HCT116 (cell line): Measurements from ENCODE around the gene PTPN13. TPM values are rescaled to one million over a fixed set of nuclear protein-coding genes. Genes with fewer than 3 reads are reported as not detected.

Experiments used
- ATAC-seq: fragments of 200-7000 bp; cut with Tn5 transposase; 2 replicates; pipeline ENCODE4 v1.9.1; 2020; ENCODE audit warnings: mild to moderate bottlenecking, moderate library complexity
- BruUV-seq: library from RNA; stranded (reverse); fragments of 400-500 nt; replicated peaks from 2 replicates; lab custom pipeline; 2021; lab: Mats Ljungman, UMichigan
- CTCF ChIA-PET: fragments of 300-600 bp; sonication (Branson Sonifier 250); formaldehyde crosslinking; loops from one replicate; lab custom pipeline; 2021; ENCODE audit warnings: antibody characterized with exemption; lab: Charles Lee
- POLR2A ChIA-PET: fragments of 300-600, 350-600 bp; sonication (Branson Sonifier 250); formaldehyde crosslinking; loops from one replicate; lab custom pipeline; 2021; ENCODE audit warnings: antibody characterized with exemption; lab: Charles Lee
- RAD21 ChIA-PET, 2 experiments: fragments of 300-600 bp; sonication (Branson Sonifier 250); formaldehyde crosslinking; loops; one replicate each; lab custom pipeline; 2023; ENCODE audit warnings: low total read pairs in 2 of 2; ENCODE audit not compliant: uncharacterized antibody in 2 of 2, unreplicated experiment in 2 of 2, low non-redundant PET in 1 of 2; lab: Charles Lee
- DNase-seq: peaks from one replicate; pipeline ENCODE4 v3.0.0-alpha.2; 2010; ENCODE audit warnings: low read depth, low spot score
- H2AFZ ChIP-seq: fragments of 200-600 bp; shearing (Covaris generic), sonication (generic); 2 replicates; pipeline ENCODE4 v1.6.1; 2017; ENCODE audit warnings: low read depth, mixed run types, mixed read lengths, antibody characterized with exemption, low read length; ENCODE audit not compliant: poor library complexity, severe bottlenecking
- H3K27ac ChIP-seq: 2 replicates; pipeline ENCODE4 v1.5.1; 2012; ENCODE audit warnings: low read depth, low read length
- H3K27me3 ChIP-seq: fragments of 200-600 bp; sonication (generic); 2 replicates; pipeline ENCODE4 v1.6.1; 2016; ENCODE audit warnings: mixed run types, low read length, mixed read lengths; ENCODE audit not compliant: insufficient read depth
- H3K36me3 ChIP-seq, 2 experiments: fragments of 200-500 bp in 1 of 2; fragments of 200-600 bp in 1 of 2; sonication (Bioruptor generic) in 1 of 2; sonication (generic) in 1 of 2; 2 replicates each; pipeline versions ENCODE4 v1.5.1 to v1.6.1; 2014 to 2016; ENCODE audit warnings: low read length in 2 of 2, inconsistent platforms in 1 of 2, mixed read lengths in 1 of 2, mixed run types in 1 of 2; ENCODE audit not compliant: insufficient read depth in 2 of 2, control insufficient read depth in 1 of 2
- H3K4me1 ChIP-seq, 2 experiments: fragments of 200-600 bp in 1 of 2; sonication (generic) in 1 of 2; 2 replicates each; pipeline versions ENCODE4 v1.5.1 to v1.6.1; 2012 to 2017; ENCODE audit warnings: low read length in 2 of 2, inconsistent platforms in 1 of 2, mild to moderate bottlenecking in 1 of 2, mixed read lengths in 1 of 2, mixed run types in 1 of 2, moderate library complexity in 1 of 2; ENCODE audit not compliant: insufficient read depth in 2 of 2, control insufficient read depth in 1 of 2
- H3K4me2 ChIP-seq: fragments of 200-600 bp; sonication (generic); 2 replicates; pipeline ENCODE4 v1.6.1; 2017; ENCODE audit warnings: mixed run types, low read length, mixed read lengths
- H3K4me3 ChIP-seq, 2 experiments: fragments of 200-600 bp in 1 of 2; sonication (generic) in 1 of 2; replicated peaks in 1 of 2; 2 replicates each; pipeline ENCODE4 v1.5.1; 2011 to 2016; ENCODE audit warnings: low read length in 2 of 2, control low read depth in 1 of 2, low read depth in 1 of 2, mild to moderate bottlenecking in 1 of 2, mixed read lengths in 1 of 2, mixed run types in 1 of 2
- H3K79me2 ChIP-seq: fragments of 200-600 bp; sonication (generic); 2 replicates; pipeline ENCODE4 v1.6.1; 2017; ENCODE audit warnings: mild to moderate bottlenecking, mixed run types, low read length, moderate library complexity, mixed read lengths; ENCODE audit not compliant: insufficient read depth
- H3K9ac ChIP-seq: fragments of 200-600 bp; sonication (generic); 2 replicates; pipeline ENCODE4 v1.6.1; 2016; ENCODE audit warnings: low read length, mixed read lengths
- H3K9me2 ChIP-seq: fragments of 200-600 bp; sonication (generic), shearing (Covaris generic); 2 replicates; pipeline ENCODE4 v1.6.1; 2017; ENCODE audit warnings: mixed run types, mild to moderate bottlenecking, moderate library complexity; ENCODE audit not compliant: insufficient read depth
- H3K9me3 ChIP-seq, 2 experiments: fragments of 200-500 bp in 1 of 2; fragments of 200-600 bp in 1 of 2; sonication (Bioruptor generic) in 1 of 2; sonication (generic) in 1 of 2; 2 replicates each; pipeline ENCODE4 v1.6.1; 2014 to 2017; ENCODE audit warnings: low read length in 2 of 2, mixed read lengths in 2 of 2, inconsistent platforms in 1 of 2, low read depth in 1 of 2, mild to moderate bottlenecking in 1 of 2, mixed run types in 1 of 2, moderate library complexity in 1 of 2; ENCODE audit not compliant: control insufficient read depth in 1 of 2, insufficient read depth in 1 of 2
- H4K20me1 ChIP-seq: fragments of 200-600 bp; sonication (generic), shearing (Covaris generic); 2 replicates; pipeline ENCODE4 v1.6.1; 2017; ENCODE audit warnings: mixed run types, mild to moderate bottlenecking, moderate library complexity; ENCODE audit not compliant: insufficient read depth
- CBX3 ChIP-seq: IDR thresholded peaks from 2 replicates; pipeline ENCODE4 v1.6.1; 2012; ENCODE audit warnings: low read depth
- CEBPB ChIP-seq: IDR thresholded peaks from 2 replicates; pipeline ENCODE4 v1.6.1; 2012; ENCODE audit warnings: low read depth
- EGR1 ChIP-seq: IDR thresholded peaks from 2 replicates; pipeline ENCODE4 v1.6.1; 2012; ENCODE audit warnings: low read depth
- ELF1 ChIP-seq: IDR thresholded peaks from 2 replicates; pipeline ENCODE4 v1.6.1; 2012; ENCODE audit warnings: low read depth, borderline replicate concordance
- FOSL1 ChIP-seq: IDR thresholded peaks from 2 replicates; pipeline ENCODE4 v1.6.1; 2012; ENCODE audit warnings: low read depth
- POLR2A ChIP-seq: IDR thresholded peaks from 2 replicates; pipeline ENCODE4 v1.7.0; 2011; ENCODE audit warnings: borderline replicate concordance; ENCODE audit not compliant: insufficient read depth, insufficient read length; ENCODE audit errors: extremely low read depth
- RAD21 ChIP-seq: IDR thresholded peaks from 2 replicates; pipeline ENCODE4 v1.6.1; 2012; ENCODE audit warnings: low read depth, mild to moderate bottlenecking
- SIN3A ChIP-seq: IDR thresholded peaks from 2 replicates; pipeline ENCODE4 v1.6.1; 2012; ENCODE audit warnings: low read depth
- SP1 ChIP-seq: IDR thresholded peaks from 2 replicates; pipeline ENCODE4 v1.6.1; 2012; ENCODE audit warnings: low read depth
- SRF ChIP-seq: IDR thresholded peaks from 2 replicates; pipeline ENCODE4 v1.6.1; 2012; ENCODE audit warnings: low read depth
- ZBTB33 ChIP-seq: IDR thresholded peaks from 2 replicates; pipeline ENCODE4 v1.6.1; 2011; ENCODE audit warnings: mild to moderate bottlenecking, low read length, moderate library complexity; ENCODE audit not compliant: insufficient replicate concordance; ENCODE audit errors: extremely low read depth
- ZFX ChIP-seq: fragments of 450-650 bp; IDR thresholded peaks from 2 replicates; pipeline ENCODE4 v1.6.1; 2017
- intact Hi-C: fragments of 100-400 bp; cut with micrococcal nuclease; formaldehyde crosslinking; loops from 2 replicates; pipeline ENCODE4 v1.10.0; 2022
- total RNA-seq: library from RNA; stranded (reverse); gene quantifications from one replicate; pipeline ENCODE4 v1.2.1, GENCODE V29; 2021; ENCODE audit not compliant: unreplicated experiment
- TF ChIP-seq, protein P1 (sequence below), 3 experiments: fragments of 200-600 bp in 1 of 3; sonication (generic) in 1 of 3; IDR thresholded peaks in 2 of 3; conservative IDR thresholded peaks in 1 of 3; 2 replicates each; pipeline ENCODE4 v1.5.1; 2012 to 2017; ENCODE audit warnings: low read depth in 2 of 3, low read length in 2 of 3, antibody characterized with exemption in 1 of 3, borderline replicate concordance in 1 of 3, control low read depth in 1 of 3, mild to moderate bottlenecking in 1 of 3, mixed read lengths in 1 of 3, mixed run types in 1 of 3, moderate library complexity in 1 of 3; ENCODE audit not compliant: insufficient read depth in 1 of 3
- TF ChIP-seq, protein P2 (sequence below): IDR thresholded peaks from 2 replicates; pipeline ENCODE4 v1.6.1; 2012
- TF ChIP-seq, protein P3 (sequence below): IDR thresholded peaks from 2 replicates; pipeline ENCODE4 v1.6.1; 2012; ENCODE audit warnings: low read depth

PTPN13 gene
- total RNA-seq, 1 experiment from 2014 or later, result 14.6 TPM

DNA sequence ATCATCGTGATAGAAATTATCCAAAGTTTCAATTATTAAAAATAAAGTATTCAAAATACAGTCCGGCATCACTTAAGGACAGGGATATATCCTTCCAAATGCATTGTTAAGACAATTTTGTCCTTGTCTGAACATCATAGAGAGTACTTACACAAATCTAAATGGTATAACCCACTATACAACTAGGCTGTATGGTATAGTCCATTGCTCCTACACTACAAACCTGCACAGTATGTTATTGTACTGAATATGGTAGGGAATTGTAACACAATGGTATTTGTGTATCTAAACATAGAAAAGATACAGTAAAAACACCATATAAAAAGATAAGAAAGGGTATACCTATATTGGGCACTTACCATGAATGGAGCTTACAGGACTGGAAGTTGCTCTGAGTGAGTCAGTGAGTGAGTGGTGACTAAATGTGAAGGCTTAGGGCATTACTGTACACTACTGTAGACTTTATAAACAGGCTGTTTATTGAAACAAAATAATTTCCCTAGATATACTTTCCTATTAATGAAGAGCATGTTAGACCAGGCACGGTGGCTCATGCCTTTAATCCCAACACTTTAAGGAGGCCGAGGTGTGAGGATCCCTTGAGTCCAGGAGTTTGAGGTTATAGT, 44.8 kb upstream of the PTPN13 start:
- Histone ChIP-seq H3K9me2 (no peaks in the 10 kb centered on the region), H3K4me3 (no peak overlapping the region), H3K79me2 (no peaks in the 10 kb centered on the region), H3K9ac (no peak overlapping the region), H3K4me1 (no peaks in the 10 kb centered on the region), H3K36me3 (no peaks in the 10 kb centered on the region), H4K20me1 (no peaks in the 10 kb centered on the region), H3K4me2 (no peak overlapping the region), H3K9me3 (no peaks in the 10 kb centered on the region), H3K27me3 (no peaks in the 10 kb centered on the region), H2AFZ (no peak overlapping the region), H3K27ac (no peak overlapping the region)
- no TSS peak for BruUV-seq
- no peak for ATAC-seq
- DNase-seq, result no peak
- ChIA-PET POLR2A (no interaction called here), CTCF (no interaction called here), RAD21 (no interaction called here)
- intact Hi-C loops, result no loop called here
- no peak for TF ChIP-seq EGR1
- no peak for TF ChIP-seq SP1
- TF ChIP-seq CEBPB, result no peak
- TF ChIP-seq, protein P1, sequence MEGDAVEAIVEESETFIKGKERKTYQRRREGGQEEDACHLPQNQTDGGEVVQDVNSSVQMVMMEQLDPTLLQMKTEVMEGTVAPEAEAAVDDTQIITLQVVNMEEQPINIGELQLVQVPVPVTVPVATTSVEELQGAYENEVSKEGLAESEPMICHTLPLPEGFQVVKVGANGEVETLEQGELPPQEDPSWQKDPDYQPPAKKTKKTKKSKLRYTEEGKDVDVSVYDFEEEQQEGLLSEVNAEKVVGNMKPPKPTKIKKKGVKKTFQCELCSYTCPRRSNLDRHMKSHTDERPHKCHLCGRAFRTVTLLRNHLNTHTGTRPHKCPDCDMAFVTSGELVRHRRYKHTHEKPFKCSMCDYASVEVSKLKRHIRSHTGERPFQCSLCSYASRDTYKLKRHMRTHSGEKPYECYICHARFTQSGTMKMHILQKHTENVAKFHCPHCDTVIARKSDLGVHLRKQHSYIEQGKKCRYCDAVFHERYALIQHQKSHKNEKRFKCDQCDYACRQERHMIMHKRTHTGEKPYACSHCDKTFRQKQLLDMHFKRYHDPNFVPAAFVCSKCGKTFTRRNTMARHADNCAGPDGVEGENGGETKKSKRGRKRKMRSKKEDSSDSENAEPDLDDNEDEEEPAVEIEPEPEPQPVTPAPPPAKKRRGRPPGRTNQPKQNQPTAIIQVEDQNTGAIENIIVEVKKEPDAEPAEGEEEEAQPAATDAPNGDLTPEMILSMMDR (IDR thresholded peaks at IDR 0.05 in 2 of 3, conservative IDR thresholded peaks at IDR 0.05 in 1 of 3; ENCODE audit: borderline replicate concordance in 1 of 3, insufficient read depth in 1 of 3, low read depth in 2 of 3, low read length in 2 of 3), result no peak
- TF ChIP-seq ELF1, result no peak
- TF ChIP-seq SIN3A, result no peak
- TF ChIP-seq, protein P2, sequence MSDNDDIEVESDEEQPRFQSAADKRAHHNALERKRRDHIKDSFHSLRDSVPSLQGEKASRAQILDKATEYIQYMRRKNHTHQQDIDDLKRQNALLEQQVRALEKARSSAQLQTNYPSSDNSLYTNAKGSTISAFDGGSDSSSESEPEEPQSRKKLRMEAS, result no peak
- TF ChIP-seq ZBTB33, result no peak
- no peak for TF ChIP-seq SRF
- TF ChIP-seq, protein P3, sequence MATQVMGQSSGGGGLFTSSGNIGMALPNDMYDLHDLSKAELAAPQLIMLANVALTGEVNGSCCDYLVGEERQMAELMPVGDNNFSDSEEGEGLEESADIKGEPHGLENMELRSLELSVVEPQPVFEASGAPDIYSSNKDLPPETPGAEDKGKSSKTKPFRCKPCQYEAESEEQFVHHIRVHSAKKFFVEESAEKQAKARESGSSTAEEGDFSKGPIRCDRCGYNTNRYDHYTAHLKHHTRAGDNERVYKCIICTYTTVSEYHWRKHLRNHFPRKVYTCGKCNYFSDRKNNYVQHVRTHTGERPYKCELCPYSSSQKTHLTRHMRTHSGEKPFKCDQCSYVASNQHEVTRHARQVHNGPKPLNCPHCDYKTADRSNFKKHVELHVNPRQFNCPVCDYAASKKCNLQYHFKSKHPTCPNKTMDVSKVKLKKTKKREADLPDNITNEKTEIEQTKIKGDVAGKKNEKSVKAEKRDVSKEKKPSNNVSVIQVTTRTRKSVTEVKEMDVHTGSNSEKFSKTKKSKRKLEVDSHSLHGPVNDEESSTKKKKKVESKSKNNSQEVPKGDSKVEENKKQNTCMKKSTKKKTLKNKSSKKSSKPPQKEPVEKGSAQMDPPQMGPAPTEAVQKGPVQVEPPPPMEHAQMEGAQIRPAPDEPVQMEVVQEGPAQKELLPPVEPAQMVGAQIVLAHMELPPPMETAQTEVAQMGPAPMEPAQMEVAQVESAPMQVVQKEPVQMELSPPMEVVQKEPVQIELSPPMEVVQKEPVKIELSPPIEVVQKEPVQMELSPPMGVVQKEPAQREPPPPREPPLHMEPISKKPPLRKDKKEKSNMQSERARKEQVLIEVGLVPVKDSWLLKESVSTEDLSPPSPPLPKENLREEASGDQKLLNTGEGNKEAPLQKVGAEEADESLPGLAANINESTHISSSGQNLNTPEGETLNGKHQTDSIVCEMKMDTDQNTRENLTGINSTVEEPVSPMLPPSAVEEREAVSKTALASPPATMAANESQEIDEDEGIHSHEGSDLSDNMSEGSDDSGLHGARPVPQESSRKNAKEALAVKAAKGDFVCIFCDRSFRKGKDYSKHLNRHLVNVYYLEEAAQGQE, result no peak
- TF ChIP-seq ZFX, result no peak
- no peak for TF ChIP-seq RAD21
- no peak for TF ChIP-seq POLR2A
- TF ChIP-seq CBX3, result no peak
- TF ChIP-seq FOSL1, result no peak
